Suppressor macrophage (primary cell): ENCODE results near the gene CH25H.
A peak's percentile ranks its signal among the peaks of the same experiment; 100 is the strongest.
"Not testable (repeated sequence)": the region's sequence is repeated elsewhere in the genome, so short reads cannot be mapped to it uniquely, and the experiment has no call there.

Source experiments
- DNase-seq, 4 experiments: peaks; one replicate each; pipeline ENCODE4 v3.0.0-alpha.2; 2020 to 2022

Gene CH25H

GRCh38 chr10:89201345-89202032 lies 5.6 kb downstream of the CH25H start:
- DNase-seq, result no peak

GRCh38 chr10:89197473-89197872 lies 9.6 kb downstream of the CH25H start:
- no peak for DNase-seq

DNA sequence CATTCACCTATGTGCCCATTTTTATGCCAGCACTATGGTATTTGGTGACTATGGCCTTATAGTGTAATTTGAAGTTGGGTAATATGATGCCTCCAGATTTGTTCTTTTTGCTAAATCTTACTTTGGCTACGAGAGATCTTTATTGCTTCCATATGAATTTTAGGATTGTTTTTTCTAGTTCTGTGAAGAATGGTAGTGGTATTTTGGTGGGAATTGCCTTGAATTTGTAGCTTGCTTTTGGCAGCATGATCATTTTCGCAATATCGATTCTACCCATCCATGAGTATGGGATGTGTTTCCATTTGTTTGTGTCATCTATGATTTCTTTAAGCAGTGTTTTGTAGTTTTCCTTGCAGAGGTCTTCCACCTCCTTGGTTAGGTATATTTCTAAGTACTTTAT lies 15.8 kb downstream of the CH25H start:
- DNase-seq, result not testable (repeated sequence)

DNA sequence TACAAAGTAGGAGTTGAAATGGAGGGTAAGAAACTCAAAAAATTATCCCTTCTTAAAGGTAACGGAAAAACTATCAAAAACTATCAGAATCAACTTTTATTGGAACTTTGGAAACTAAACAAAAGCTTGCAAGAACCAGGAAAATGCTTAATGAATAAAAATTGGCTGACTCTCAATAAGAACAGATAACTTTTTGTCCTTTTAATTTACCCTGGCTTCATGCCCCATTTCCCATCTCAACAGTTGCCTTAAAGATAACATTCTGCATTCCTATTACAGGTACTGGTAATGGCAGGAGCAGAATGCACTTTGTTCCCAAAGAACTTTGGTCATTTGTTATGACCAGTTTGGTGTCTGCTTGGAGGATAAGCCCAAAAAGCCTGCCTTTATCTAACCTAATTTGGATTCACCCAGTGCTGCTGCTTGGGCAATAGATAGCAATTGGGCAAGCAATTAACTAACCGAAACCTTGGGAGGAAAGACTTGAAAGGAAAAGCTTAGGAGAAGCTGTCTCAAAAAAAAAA lies 17.8 kb downstream of the CH25H start:
- no peak for DNase-seq

- no peak for DNase-seq
These were observed 21.5 kb downstream of the CH25H start for GRCh38 chr10:89185658-89186057.

- peak in 1 of 4 experiments; percentile 43 for DNase-seq
These were observed 22.5 kb downstream of the CH25H start for GRCh38 chr10:89184638-89185037.

GRCh38 chr10:89183571-89183970 lies 23.5 kb downstream of the CH25H start:
- no peak for DNase-seq

GRCh38 chr10:89182894-89183293 lies 24.2 kb downstream of the CH25H start:
- DNase-seq, result peak in 1 of 4 experiments; percentile 20

DNA sequence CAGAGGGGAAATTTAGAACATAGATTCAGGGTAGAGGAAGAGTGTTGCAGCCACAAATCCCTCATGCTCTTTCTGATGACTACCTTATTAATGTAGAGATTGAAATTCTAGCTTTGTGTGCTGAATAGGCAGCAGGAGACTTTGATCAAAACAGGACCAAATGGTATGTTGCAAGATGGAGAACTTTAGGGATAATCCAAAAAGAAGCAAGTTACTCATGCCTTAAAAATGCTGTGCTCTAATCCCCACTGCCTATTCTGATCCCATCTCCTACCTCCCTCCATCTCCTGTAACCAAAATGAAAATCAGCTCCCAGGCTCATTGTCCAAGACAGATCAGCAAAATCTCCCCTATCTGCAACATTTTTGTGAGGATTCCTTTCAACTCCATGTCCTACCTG lies 31.3 kb downstream of the CH25H start:
- no peak for DNase-seq

DNA sequence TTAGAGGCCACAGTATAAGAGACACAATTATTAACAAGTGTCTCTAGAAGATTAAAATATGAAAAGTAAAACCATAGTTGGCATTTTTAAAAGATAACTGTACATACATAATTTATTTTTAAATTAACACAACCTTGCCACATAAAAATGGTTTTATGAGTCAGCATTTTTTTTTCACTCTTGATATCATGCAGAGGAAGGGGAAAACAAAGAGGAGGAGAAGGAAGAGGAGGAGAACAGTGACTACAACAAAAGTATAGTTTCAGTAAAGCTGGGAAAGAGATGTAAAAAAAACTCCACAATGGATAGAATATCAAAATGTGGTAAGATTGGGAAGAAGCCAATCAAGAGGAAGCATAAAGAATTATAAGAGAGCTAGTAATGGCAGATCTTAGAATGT lies 34.0 kb downstream of the CH25H start:
- DNase-seq, result no peak

GRCh38 chr10:89171996-89172395 lies 35.1 kb downstream of the CH25H start:
- no peak for DNase-seq

DNA sequence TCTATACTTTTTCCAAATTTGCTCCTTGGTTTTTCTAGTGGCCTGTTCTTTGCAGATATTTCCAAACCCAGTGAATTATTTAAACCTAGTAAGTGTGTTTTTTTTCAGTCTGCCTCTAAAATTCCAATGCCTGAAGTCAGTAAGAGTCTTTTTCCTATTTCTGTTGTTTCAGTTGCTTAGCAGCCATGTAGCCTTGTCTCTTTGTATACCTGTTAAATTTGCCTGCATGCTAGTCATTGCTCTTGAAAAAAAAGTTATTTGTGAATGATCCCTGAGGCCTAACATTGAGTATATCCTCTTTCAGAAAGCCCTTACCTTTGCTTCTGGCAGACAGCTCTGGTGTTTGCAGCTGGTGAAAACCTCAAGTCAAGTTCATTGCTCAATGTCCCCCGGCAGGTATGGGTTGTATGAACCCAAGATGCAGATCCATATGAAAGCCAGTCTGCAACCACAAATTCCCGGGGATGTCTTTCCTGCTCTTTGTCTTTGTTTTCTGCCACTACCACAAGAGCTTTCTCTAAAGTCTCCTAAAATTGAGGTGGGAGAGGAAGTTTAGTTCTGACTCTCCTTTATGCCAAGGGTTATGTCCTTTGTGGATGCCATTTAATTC lies 35.7 kb downstream of the CH25H start:
- DNase-seq, result no peak

DNA sequence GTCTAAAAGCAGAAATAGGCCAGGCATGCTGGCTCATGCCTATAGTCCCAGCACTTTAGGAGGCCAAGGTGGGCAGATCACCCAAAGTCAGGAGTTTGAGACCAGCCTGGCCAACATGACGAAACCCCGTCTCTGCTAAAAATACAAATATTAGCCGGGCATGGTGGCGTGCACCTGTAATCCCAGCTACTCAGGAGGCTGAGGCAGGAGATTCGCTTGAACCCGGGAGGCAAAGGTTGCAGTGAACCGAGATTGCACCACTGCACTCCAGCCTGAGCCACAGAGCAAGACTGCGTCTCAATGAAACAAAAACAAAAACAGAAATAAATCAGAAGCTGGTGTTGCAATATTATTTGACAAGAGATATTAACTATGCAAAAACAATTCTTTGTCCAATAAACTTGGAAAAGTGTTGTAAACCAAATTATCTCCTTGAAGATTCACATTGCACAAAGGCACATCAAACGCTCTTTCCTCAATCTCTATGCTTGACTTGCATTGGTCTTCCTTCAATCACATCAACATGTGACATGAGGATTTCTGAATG lies 38.7 kb downstream of the CH25H start:
- peak in 1 of 4 experiments; percentile 43 for DNase-seq

DNA sequence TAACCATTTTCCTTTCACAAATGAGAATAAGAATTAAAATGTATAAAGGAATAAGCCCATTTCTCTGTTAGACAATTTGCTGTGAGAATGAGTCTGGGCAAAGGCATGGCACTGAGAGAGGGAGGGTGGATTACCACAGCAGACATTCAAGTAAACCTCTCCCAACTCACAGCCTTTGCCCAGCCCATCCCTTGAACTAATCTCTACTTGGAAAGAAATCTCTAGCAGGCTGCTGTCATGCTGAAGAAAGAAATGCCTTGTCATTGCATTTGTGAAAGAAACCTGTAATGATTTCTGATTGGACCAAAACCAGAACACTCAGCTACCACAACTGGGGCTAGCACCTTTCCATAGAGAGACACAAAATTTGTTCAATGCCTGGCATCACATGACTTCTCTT lies 39.2 kb downstream of the CH25H start:
- DNase-seq, result no peak

- no peak for DNase-seq
These were observed 41.2 kb downstream of the CH25H start for GRCh38 chr10:89165923-89166322.

- DNase-seq, result no peak
These were observed 42.2 kb downstream of the CH25H start for GRCh38 chr10:89164920-89165319.

DNA sequence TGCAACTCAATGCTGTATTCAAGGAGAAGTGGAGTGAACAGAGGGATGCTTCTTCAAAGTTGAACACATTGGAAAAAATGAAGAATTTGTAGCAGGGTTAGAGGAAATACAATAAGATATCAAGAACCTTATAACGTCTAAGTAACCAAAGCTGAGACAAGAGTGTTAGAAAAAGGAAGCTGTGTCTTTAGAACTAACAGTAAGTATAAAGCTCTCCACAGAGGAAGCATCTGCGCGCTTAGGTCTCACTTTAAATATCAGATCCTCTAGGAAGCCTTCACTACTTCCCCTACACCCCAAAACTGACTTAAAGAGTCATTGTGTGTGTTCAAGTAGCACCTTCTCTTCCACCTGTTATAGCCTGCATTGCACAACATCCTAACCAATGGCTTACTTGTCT lies 43.0 kb downstream of the CH25H start:
- peak; percentile 39 to 74 (median 60) for DNase-seq

- DNase-seq, result peak; percentile 66 to 88 (median 79)
These were observed 43.7 kb downstream of the CH25H start for GRCh38 chr10:89163265-89163995.

DNA sequence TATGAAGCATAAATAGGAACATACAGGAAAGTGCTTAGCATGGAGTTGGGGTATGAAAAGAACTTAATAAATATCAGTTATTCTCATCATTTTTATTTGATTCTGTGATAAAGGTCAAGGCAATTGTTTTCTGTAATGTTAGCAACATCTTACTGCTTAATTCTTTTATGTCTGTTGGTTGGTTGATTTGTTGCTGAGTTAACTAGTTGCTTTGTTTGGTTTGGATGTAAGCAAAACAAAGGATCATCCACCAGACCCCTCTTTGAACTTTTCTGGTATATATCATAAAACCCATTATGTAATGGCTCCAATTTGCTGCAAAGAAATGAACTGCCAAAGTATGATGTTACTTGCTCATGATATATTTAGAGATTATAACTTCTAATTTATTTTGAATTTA lies 44.5 kb downstream of the CH25H start:
- DNase-seq, result no peak

GRCh38 chr10:89160339-89160738 lies 46.8 kb downstream of the CH25H start:
- DNase-seq, result no peak

- DNase-seq, result no peak
These were observed 47.4 kb downstream of the CH25H start for GRCh38 chr10:89159761-89160160.

DNA sequence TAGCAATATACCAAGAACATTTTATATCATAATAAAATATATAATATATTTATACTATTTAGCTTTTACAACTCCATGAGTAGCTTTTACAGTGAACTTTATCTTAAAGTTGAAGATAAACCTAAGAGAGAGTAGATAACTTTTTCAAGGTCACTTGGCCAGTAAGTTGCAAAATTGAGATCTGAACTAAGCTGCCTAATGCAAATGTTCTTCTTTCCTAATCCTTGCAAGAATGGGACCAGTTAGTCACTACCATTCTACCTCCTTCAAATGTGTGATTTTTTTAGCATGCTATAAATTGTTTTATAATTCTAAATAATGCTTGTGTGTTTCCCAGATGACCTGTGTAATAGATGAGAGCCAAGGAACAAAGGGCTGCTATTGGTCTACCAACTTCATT lies 47.8 kb downstream of the CH25H start:
- no peak for DNase-seq

- no peak for DNase-seq
These were observed 48.7 kb downstream of the CH25H start for GRCh38 chr10:89158446-89158845.
